Measurements from ENCODE around the gene CYLC2.

The CYLC2 gene

DNA sequence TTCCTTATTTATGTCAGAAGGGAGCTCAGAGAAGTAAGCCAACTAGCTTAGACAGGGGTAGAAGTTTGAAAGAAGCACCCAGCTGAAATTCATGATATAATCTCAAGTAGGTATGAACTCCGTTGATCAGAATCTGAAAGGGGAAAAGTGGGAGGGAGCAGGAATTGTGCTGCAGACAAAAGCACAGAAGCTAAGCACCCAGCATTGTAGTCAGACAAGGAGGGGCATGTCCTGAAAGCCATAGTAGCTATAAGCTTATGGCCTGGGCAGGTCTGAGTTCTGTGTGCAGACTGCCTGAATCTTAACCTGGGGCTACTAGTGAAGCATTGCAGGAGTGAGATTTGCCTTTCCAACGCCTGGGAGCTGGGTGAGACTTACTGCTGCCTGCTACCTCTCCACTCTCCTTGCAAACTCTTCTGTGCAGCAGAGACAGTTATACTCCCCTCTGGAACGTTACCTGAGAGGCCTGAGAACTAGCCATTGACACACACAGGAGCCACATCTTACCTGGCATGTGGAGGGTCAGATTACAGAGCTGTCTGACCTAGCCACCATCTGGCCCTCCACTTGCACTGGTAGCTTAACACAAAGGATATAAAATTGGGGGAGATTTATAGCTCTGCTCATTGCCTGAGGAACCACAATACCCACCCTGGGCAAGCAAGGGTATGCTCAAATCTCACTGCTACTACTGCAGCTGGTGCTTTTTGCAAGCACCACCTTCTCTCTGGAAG lies 9.8 kb upstream of the CYLC2 start:
- no peak overlapping the region for H3K4me3 ChIP-seq (ENCODE audit: low read depth, low read length)
- TF ChIP-seq, protein P1, sequence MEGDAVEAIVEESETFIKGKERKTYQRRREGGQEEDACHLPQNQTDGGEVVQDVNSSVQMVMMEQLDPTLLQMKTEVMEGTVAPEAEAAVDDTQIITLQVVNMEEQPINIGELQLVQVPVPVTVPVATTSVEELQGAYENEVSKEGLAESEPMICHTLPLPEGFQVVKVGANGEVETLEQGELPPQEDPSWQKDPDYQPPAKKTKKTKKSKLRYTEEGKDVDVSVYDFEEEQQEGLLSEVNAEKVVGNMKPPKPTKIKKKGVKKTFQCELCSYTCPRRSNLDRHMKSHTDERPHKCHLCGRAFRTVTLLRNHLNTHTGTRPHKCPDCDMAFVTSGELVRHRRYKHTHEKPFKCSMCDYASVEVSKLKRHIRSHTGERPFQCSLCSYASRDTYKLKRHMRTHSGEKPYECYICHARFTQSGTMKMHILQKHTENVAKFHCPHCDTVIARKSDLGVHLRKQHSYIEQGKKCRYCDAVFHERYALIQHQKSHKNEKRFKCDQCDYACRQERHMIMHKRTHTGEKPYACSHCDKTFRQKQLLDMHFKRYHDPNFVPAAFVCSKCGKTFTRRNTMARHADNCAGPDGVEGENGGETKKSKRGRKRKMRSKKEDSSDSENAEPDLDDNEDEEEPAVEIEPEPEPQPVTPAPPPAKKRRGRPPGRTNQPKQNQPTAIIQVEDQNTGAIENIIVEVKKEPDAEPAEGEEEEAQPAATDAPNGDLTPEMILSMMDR (IDR thresholded peaks at IDR 0.05; ENCODE audit: low read depth, low read length): no peak

DNA sequence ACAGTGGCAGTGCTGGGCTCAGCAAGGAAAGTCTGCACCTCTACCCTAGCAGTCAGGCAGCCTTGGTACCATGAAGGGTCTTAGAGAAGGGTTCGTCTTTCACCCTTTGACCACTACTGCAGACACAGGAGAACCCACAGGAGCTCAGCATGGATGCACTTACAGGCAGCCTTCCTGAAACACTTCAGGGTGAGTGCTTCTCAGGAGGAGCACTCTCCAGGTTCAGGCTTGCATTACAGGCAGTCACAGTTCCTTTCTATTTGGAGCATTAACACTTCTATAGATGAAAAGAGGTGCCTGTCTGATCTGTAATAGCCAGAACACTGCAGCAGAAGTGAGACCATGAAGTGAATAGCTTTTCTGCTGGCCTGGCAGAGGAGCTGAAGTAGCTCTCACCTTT lies 8.7 kb upstream of the CYLC2 start:
- TF ChIP-seq, protein P1 (IDR thresholded peaks at IDR 0.05; ENCODE audit: low read depth, low read length): no peak

DNA sequence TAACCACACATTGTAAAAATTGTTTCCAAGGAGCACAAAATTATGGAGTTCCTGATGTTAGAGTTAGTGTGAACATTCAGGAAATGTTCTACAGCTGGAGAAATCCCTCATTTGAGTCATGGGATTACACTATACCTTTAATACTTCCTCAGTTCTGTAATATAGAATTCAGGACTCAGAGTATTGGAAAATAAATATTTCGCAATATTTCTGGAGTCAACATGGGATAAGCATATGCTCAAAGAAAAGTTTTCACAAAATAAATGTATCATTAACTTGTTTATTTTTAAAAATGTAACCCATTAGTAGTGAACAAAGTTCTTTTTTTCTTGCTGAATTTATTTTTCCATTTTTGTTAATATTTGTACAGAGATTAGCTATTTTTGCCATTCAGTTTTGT lies 8.6 kb downstream of the CYLC2 start:
- no peak overlapping the region for H3K4me3 ChIP-seq (ENCODE audit: low read depth, low read length)
- TF ChIP-seq, protein P1 (IDR thresholded peaks at IDR 0.05; ENCODE audit: low read depth, low read length): no peak

More for the DNA sequence above, 8.7 kb upstream of the CYLC2 start:
- H3K4me3 ChIP-seq (ENCODE audit: low read depth, low read length): no peak overlapping the region

DNA sequence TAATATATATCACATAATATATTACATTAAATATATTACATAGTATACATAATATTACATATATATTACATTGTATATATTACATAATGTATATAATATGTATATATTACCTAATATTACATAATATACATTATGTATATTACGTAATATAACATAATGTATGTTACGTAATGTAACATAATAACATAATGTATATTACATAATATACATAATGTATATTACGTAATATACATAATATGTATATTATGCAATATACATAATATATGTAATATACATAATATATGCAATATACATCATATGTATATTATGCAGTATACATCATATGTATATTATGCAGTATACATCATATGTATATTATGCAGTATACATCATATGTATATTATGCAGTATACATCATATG lies 19.1 kb downstream of the CYLC2 start:
- TF ChIP-seq, protein P1 (IDR thresholded peaks at IDR 0.05; ENCODE audit: low read depth, low read length): no peak
- no peak overlapping the region for H3K4me3 ChIP-seq (ENCODE audit: low read depth, low read length)

DNA sequence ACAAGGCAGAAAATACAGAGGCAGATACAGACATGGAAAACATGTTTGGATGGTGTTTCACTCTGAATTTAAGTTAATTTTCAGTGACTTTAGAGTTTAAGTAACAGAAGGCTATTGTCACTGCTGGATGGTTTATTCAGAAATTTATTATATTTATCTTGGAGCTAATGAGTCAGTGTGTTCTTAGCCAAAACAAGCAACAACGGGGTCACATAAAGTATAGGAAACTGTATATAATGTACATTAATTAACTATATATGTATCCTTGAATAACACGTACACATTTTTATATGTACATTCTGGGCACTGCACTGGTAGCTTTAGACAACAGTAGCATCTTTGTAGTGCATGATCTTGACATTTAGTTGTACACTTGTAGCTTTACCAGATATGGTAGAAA lies 30.7 kb downstream of the CYLC2 start:
- TF ChIP-seq, protein P1 (IDR thresholded peaks at IDR 0.05; ENCODE audit: low read depth, low read length): no peak
- H3K4me3 ChIP-seq (ENCODE audit: low read depth, low read length): no peak overlapping the region

DNA sequence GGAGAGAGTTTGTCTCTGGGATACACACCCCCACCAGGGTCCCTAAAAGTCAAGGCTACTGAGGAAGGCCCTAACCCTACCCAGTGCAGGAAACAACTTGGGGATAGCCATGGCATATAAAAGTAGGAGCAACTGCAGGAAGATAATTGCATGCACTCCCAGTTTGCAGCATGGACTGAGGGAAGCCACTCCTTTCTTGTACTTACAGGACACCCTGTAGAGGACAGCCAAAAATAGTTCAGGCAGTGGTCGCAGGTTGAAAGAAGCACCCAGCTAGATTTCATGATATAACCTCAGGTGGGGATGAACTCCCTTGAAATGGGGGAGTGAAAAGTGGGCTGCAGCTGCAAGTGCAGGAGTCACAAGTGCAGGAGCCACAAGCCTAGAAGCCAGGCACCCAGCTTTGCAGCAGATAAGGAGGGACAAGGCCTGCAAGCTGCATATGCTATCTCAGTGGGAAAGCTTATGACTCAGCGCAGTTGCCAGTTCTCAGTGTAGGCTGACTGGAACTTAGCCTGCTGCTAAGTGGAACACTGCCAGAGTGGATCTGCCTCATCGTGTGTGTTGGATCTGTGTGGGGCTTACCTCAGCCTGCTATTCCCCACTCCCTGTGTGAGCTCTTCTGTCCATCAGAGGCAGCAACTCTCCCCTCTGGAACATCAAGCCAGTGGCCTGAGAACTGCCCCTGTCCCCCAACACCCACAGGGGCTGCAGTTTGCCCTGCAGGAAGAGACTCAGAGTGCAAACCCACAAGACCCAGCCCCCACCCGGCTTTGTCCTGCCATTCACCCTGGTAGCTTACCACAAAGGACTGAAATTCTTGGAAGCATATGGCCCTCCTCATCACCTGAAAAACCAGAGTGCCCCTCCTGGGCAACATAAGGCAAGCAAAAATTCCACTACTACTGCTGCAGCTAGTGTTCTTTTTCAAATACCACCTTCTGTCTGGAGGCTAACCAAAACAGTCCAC lies 42.7 kb downstream of the CYLC2 start:
- TF ChIP-seq, protein P1 (IDR thresholded peaks at IDR 0.05; ENCODE audit: low read depth, low read length): no peak
- no peak overlapping the region for H3K4me3 ChIP-seq (ENCODE audit: low read depth, low read length)

DNA sequence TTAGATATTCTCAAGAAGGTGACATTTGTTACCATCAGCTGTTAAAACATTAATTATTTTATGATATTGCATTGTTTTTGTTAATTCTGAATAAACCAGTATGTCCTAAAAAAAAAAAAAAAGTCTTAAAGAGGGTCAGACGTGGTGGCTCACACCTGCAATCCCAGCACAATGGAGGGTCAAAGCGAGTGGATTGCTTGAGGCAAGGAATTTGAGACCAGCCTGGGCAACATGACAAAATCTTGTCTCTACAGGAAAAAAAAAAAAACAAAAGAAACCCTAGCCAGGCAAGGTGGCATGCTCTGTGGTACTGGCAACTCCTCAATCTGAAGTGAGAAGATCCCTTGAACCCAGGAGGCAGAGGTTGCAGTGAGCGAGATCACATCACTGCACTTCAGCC lies 46.8 kb downstream of the CYLC2 start:
- H3K4me3 ChIP-seq (ENCODE audit: low read depth, low read length): no peak overlapping the region
- TF ChIP-seq, protein P1 (IDR thresholded peaks at IDR 0.05; ENCODE audit: low read depth, low read length): no peak

Data from WI38 (cell line).